ENCODE measurements around the gene CFAP210.

- no peak for TF ChIP-seq POLR2AphosphoS5 (IDR thresholded peaks at IDR 0.05; ENCODE audit: borderline replicate concordance, low read depth, low read length)
- TF ChIP-seq EZH2 (IDR thresholded peaks at IDR 0.05) = no peak
Measured at GRCh38 chr2:169713331-169713730, 19.1 kb upstream of the CFAP210 start.
